IMR-90 (cell line): ENCODE measurements around the gene LRSAM1. TPM values are rescaled to one million over a fixed set of nuclear protein-coding genes. Genes with fewer than 3 reads are reported as not detected.

ENCODE experiments used
- ATAC-seq: fragments of 200-7000 bp; cut with Tn5 transposase; 2 replicates; pipeline ENCODE4 v1.9.1; 2020; ENCODE audit warnings: low read depth, mild to moderate bottlenecking, moderate library complexity
- BruUV-seq: library from RNA; stranded (reverse); fragments of 400-500 nt; replicated peaks from 2 replicates; lab custom pipeline; 2021; lab: Mats Ljungman, UMichigan
- CTCF ChIA-PET: fragments of 300-600 bp; formaldehyde crosslinking; extraction: SDS; loops from one replicate; lab custom pipeline; 2021; ENCODE audit warnings: antibody characterized with exemption; lab: Yijun Ruan, JAX
- POLR2A ChIA-PET: fragments of 300-600 bp; sonication (Branson Sonifier 250); formaldehyde crosslinking; loops from one replicate; lab custom pipeline; 2022; ENCODE audit warnings: antibody characterized with exemption; ENCODE audit not compliant: unreplicated experiment; lab: Charles Lee
- DNase-seq: peaks from one replicate; pipeline ENCODE4 v3.0.0; 2013
- H2AFZ ChIP-seq: replicated peaks from 2 replicates; pipeline ENCODE3; 2013; ENCODE audit warnings: low read length, mild to moderate bottlenecking; ENCODE audit not compliant: poor library complexity
- H2AK5ac ChIP-seq: 2 replicates; pipeline ENCODE4 v1.6.1; 2013; ENCODE audit warnings: low read depth, low read length, inconsistent platforms
- H2AK9ac ChIP-seq: replicated peaks from 2 replicates; pipeline ENCODE3; 2013; ENCODE audit warnings: mild to moderate bottlenecking, low read depth, low read length, moderate library complexity; ENCODE audit not compliant: poor library complexity
- H2BK120ac ChIP-seq: 2 replicates; pipeline ENCODE4 v1.6.1; 2013; ENCODE audit warnings: low read depth, low read length, inconsistent platforms
- H2BK15ac ChIP-seq: 3 replicates; pipeline ENCODE4 v1.6.1; 2013; ENCODE audit warnings: low read depth, low read length, inconsistent platforms
- H2BK20ac ChIP-seq: 2 replicates; pipeline ENCODE4 v1.6.1; 2013; ENCODE audit warnings: low read depth, mild to moderate bottlenecking, inconsistent platforms, low read length, moderate library complexity
- H2BK5ac ChIP-seq: 2 replicates; pipeline ENCODE4 v1.6.1; 2013; ENCODE audit warnings: mild to moderate bottlenecking, low read depth, low read length, inconsistent platforms; ENCODE audit not compliant: poor library complexity, severe bottlenecking
- H3K14ac ChIP-seq: replicated peaks from 2 replicates; pipeline ENCODE4 v1.6.1; 2013; ENCODE audit warnings: low read depth, low read length, inconsistent platforms
- H3K18ac ChIP-seq: 2 replicates; pipeline ENCODE4 v1.6.1; 2013; ENCODE audit warnings: low read depth, low read length, control low read depth
- H3K23ac ChIP-seq: 2 replicates; pipeline ENCODE4 v1.6.1; 2013; ENCODE audit warnings: low read depth, low read length, inconsistent platforms
- H3K27ac ChIP-seq: 2 replicates; pipeline ENCODE4 v1.5.1; 2013; ENCODE audit warnings: mild to moderate bottlenecking, control low read depth, low read length; ENCODE audit not compliant: insufficient read depth
- H3K27me3 ChIP-seq: 2 replicates; pipeline ENCODE4 v1.6.1; 2013; ENCODE audit warnings: low read length; ENCODE audit not compliant: control insufficient read depth, insufficient read depth
- H3K36me3 ChIP-seq: 2 replicates; pipeline ENCODE4 v1.6.1; 2013; ENCODE audit warnings: low read length, mixed read lengths; ENCODE audit not compliant: control insufficient read depth, insufficient read depth
- H3K4ac ChIP-seq: 2 replicates; pipeline ENCODE4 v1.6.1; 2013; ENCODE audit warnings: low read depth, low read length, inconsistent platforms
- H3K4me1 ChIP-seq: 2 replicates; pipeline ENCODE4 v1.6.1; 2013; ENCODE audit warnings: low read length, mixed read lengths; ENCODE audit not compliant: control insufficient read depth, insufficient read depth
- H3K4me2 ChIP-seq: 2 replicates; pipeline ENCODE4 v1.6.1; 2013; ENCODE audit warnings: low read depth, mild to moderate bottlenecking, control low read depth, low read length, moderate library complexity
- H3K4me3 ChIP-seq: 2 replicates; pipeline ENCODE4 v1.5.1; 2013; ENCODE audit warnings: low read depth, mild to moderate bottlenecking, control low read depth, low read length, moderate library complexity; ENCODE audit not compliant: insufficient read depth
- H3K56ac ChIP-seq: 2 replicates; pipeline ENCODE4 v1.6.1; 2013; ENCODE audit warnings: low read length, inconsistent platforms; ENCODE audit not compliant: insufficient read depth; ENCODE audit errors: extremely low read depth
- H3K79me1 ChIP-seq, 2 experiments: 2 replicates each; pipeline ENCODE4 v1.6.1; 2013; ENCODE audit warnings: low read length in 2 of 2, inconsistent platforms in 1 of 2, low read depth in 1 of 2
- H3K9ac ChIP-seq: 2 replicates; pipeline ENCODE4 v1.6.1; 2013; ENCODE audit warnings: low read depth, low read length, control low read depth
- H3K9me1 ChIP-seq: 2 replicates; pipeline ENCODE4 v1.6.1; 2013; ENCODE audit warnings: low read length, inconsistent platforms; ENCODE audit not compliant: insufficient read depth
- H3K9me3 ChIP-seq: 2 replicates; pipeline ENCODE4 v1.6.1; 2013; ENCODE audit warnings: low read length; ENCODE audit not compliant: control insufficient read depth, insufficient read depth
- H4K20me1 ChIP-seq: 2 replicates; pipeline ENCODE4 v1.6.1; 2013; ENCODE audit warnings: low read length, inconsistent platforms; ENCODE audit not compliant: insufficient read depth
- H4K5ac ChIP-seq: 2 replicates; pipeline ENCODE4 v1.6.1; 2013; ENCODE audit warnings: mild to moderate bottlenecking, low read depth, low read length, control low read depth
- H4K8ac ChIP-seq, 2 experiments: 2 replicates each; pipeline ENCODE4 v1.6.1; 2013; ENCODE audit warnings: low read depth in 2 of 2, low read length in 2 of 2, control low read depth in 1 of 2, inconsistent platforms in 1 of 2
- H4K91ac ChIP-seq: 2 replicates; pipeline ENCODE4 v1.6.1; 2013; ENCODE audit warnings: low read depth, low read length, inconsistent platforms; ENCODE audit not compliant: insufficient read depth
- BHLHE40 ChIP-seq: fragments of 150-350 bp; IDR thresholded peaks from 2 replicates; pipeline ENCODE4 v1.6.1; 2016; ENCODE audit warnings: mild to moderate bottlenecking, low read depth, low read length
- CHD1 ChIP-seq: IDR thresholded peaks from 2 replicates; pipeline ENCODE4 v1.6.1; 2012; ENCODE audit warnings: low read depth, low read length, improper control_type of control experiment
- CTCF ChIP-seq: conservative IDR thresholded peaks from 2 replicates; pipeline ENCODE4 v1.5.1; 2012; ENCODE audit warnings: mild to moderate bottlenecking, low read depth, low read length, improper control_type of control experiment
- ELK1 ChIP-seq: fragments of 150-350 bp; IDR thresholded peaks from 2 replicates; pipeline ENCODE4 v1.6.1; 2016; ENCODE audit warnings: low read depth, mild to moderate bottlenecking, low read length, moderate library complexity, borderline replicate concordance
- FOS ChIP-seq: fragments of 150-350 bp; IDR thresholded peaks from 2 replicates; pipeline ENCODE4 v1.6.1; 2016; ENCODE audit warnings: low read depth, low read length
- MAZ ChIP-seq: IDR thresholded peaks from 2 replicates; pipeline ENCODE4 v1.6.1; 2012; ENCODE audit warnings: low read depth, mild to moderate bottlenecking, low read length, improper control_type of control experiment, moderate library complexity, borderline replicate concordance
- MXI1 ChIP-seq: IDR thresholded peaks from 2 replicates; pipeline ENCODE4 v1.6.1; 2012; ENCODE audit warnings: low read depth, mild to moderate bottlenecking, low read length, moderate library complexity, borderline replicate concordance
- POLR2A ChIP-seq: IDR thresholded peaks from 2 replicates; pipeline ENCODE4 v1.6.1; 2012; ENCODE audit warnings: mild to moderate bottlenecking, low read depth, low read length
- RAD21 ChIP-seq: IDR thresholded peaks from 2 replicates; pipeline ENCODE4 v1.6.1; 2012; ENCODE audit warnings: low read length, improper control_type of control experiment
- RCOR1 ChIP-seq: IDR thresholded peaks from 2 replicates; pipeline ENCODE4 v1.6.1; 2012; ENCODE audit warnings: mild to moderate bottlenecking, low read length, improper control_type of control experiment; ENCODE audit not compliant: insufficient replicate concordance
- RFX5 ChIP-seq: IDR thresholded peaks from 2 replicates; pipeline ENCODE4 v1.8.0; 2012; ENCODE audit warnings: low read depth, mild to moderate bottlenecking, low read length, moderate library complexity
- SMC3 ChIP-seq: fragments of 150-350 bp; IDR thresholded peaks from 2 replicates; pipeline ENCODE4 v1.6.1; 2016; ENCODE audit warnings: low read depth, mild to moderate bottlenecking, antibody characterized with exemption, low read length, moderate library complexity
- WGBS, 2 experiments: methylation state at CpG; one replicate each; pipeline versions ENCODE4 v1.1.5 to v1.1.7; 2013; ENCODE audit warnings: missing lambda C conversion rate in 2 of 2; ENCODE audit not compliant: insufficient read length in 1 of 2; ENCODE audit errors: extremely low coverage in 2 of 2; 5-methylcytosine and 5-hydroxymethylcytosine counted together
- dilution Hi-C: fragments of 300-500 bp; cut with HindIII; formaldehyde crosslinking; loops from one replicate; pipeline ENCODE4 v1.14.3; 2018; ENCODE audit warnings: low sequenced_read_pairs; ENCODE audit not compliant: unreplicated experiment
- in situ Hi-C: fragments of 300-500 bp; cut with MboI; formaldehyde crosslinking; loops from 3 replicates; pipeline ENCODE4 v1.14.3; 2019; ENCODE audit warnings: low sequenced_read_pairs, inconsistent platforms, mixed read lengths
- intact Hi-C: fragments of 100-400 bp; cut with micrococcal nuclease; formaldehyde crosslinking; loops from 2 replicates; pipeline ENCODE4 v1.10.0; 2022
- polyA plus RNA-seq, 3 experiments: library from polyadenylated mRNA; depleted of rRNA; stranded (reverse); fragments of >200 nt; gene quantifications; 2 replicates each; pipeline ENCODE4 v1.2.3, GENCODE V29; 2012; ENCODE audit warnings: low replicate concordance in 1 of 3
- total RNA-seq: library from RNA; depleted of rRNA; stranded (reverse); fragments of >200 nt; gene quantifications from 2 replicates; pipeline ENCODE4 v1.2.3, GENCODE V29; 2012

The LRSAM1 gene
- total and polyA plus RNA-seq, 2 of the 4 experiments (the other 2 are of a cell fraction), result 3.0 to 9.3 TPM

DNA sequence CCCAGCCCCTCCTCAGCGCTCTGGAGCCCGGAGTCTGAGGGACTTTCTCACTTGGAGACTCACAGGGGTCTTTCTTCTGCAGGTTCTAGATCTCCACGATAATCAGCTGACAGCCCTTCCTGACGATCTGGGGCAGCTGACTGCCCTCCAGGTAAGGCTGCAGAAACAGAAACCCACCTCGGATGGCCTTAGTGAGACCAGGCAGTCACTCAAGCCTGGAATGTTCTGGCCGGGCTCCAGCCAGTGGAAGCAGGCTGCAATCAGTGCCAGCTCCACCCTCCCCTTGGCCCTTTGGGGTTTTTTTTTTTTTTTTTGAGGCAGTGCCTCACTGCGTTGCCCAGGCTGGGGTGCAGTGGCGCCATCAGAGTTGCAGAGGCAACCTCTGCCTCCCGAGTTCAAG, 7.6 kb downstream of the LRSAM1 start:
- Histone ChIP-seq H2BK20ac (no peak overlapping the region), H3K9me1 (peaks cover 12% of the 10 kb centered on the region; the same call in 1 of the 2 replicates), H3K36me3 (peaks cover 49% of the 10 kb centered on the region), H3K9me3 (no peaks in the 10 kb centered on the region), H3K79me1 (peaks cover 6 to 8% of the 10 kb centered on the region in 2 experiments; a peak in 2 of 4 replicates), H4K91ac (no peak overlapping the region), H2AK9ac (peak overlapping the region; percentile 55), H3K56ac (no peak overlapping the region), H2BK15ac (no peak overlapping the region), H4K20me1 (no peaks in the 10 kb centered on the region), H3K14ac (no peak overlapping the region), H3K9ac (no peak overlapping the region), H3K27me3 (no peaks in the 10 kb centered on the region), H3K4me2 (no peak overlapping the region), H2AFZ (no peak overlapping the region), H2AK5ac (no peak overlapping the region), H4K8ac (no peak overlapping the region), H3K23ac (no peak overlapping the region), H3K27ac (no peak overlapping the region), H4K5ac (no peak overlapping the region), H3K4me1 (peaks cover 3% of the 10 kb centered on the region), H3K18ac (no peak overlapping the region), H3K4me3 (no peak overlapping the region), H2BK5ac (no peak overlapping the region), H2BK120ac (no peak overlapping the region), H3K4ac (no peak overlapping the region)
- 73% methylated on average over 5 of the region's 9 CpGs; no CpG with 5 or more reads in 1 of the 2 experiments for WGBS, 2 experiments
- dilution Hi-C loops, result no loop called here
- ChIA-PET POLR2A (interaction anchor here (0.7 kb wide), 2 partner anchors 66 to 231 kb away, joined by 3 to 9 read pairs; no protein-coding TSS in a partner anchor), CTCF (no interaction called here)
- ATAC-seq, result no peak
- no TSS peak for BruUV-seq
- no peak for DNase-seq
- TF ChIP-seq BHLHE40 (no peak), POLR2A (no peak), RCOR1 (no peak), SMC3 (no peak), ELK1 (no peak), CTCF (no peak), CHD1 (no peak), RFX5 (no peak), RAD21 (no peak), MAZ (no peak), MXI1 (no peak), FOS (no peak)
- in situ Hi-C loops, result no loop called here
- intact Hi-C loops, result no loop called here
